OCI-LY7 (cell line): Measurements from ENCODE around the gene NTRK1. TPM values are rescaled to one million over a fixed set of nuclear protein-coding genes. Genes with fewer than 3 reads are reported as not detected.

ENCODE experiments used
- BruUV-seq: library from RNA; stranded (reverse); fragments of 400-500 nt; replicated peaks from 2 replicates; lab custom pipeline; 2021; lab: Mats Ljungman, UMichigan
- CTCF ChIA-PET: fragments of 300-600 bp; sonication (Branson Sonifier 250); formaldehyde crosslinking; loops from one replicate; lab custom pipeline; 2022; ENCODE audit warnings: antibody characterized with exemption; ENCODE audit not compliant: unreplicated experiment; lab: Charles Lee
- POLR2A ChIA-PET: fragments of 300-600 bp; sonication (Branson Sonifier 250); formaldehyde crosslinking; loops from one replicate; lab custom pipeline; 2022; ENCODE audit warnings: antibody characterized with exemption; lab: Charles Lee
- DNase-seq: peaks from one replicate; pipeline ENCODE4 v3.0.0-alpha.2; 2015; ENCODE audit warnings: low spot score
- H2AFZ ChIP-seq: fragments of 200-600 bp; sonication (generic), shearing (Covaris generic); 2 replicates; pipeline ENCODE4 v1.6.1; 2014; ENCODE audit warnings: mild to moderate bottlenecking, antibody characterized with exemption, low read length, moderate library complexity
- H3K27ac ChIP-seq: fragments of 200-600 bp; sonication (generic); 2 replicates; pipeline ENCODE4 v1.5.1; 2014; ENCODE audit warnings: mixed run types, low read depth, mild to moderate bottlenecking, moderate library complexity, low read length, inconsistent platforms; ENCODE audit not compliant: poor library complexity, severe bottlenecking
- H3K36me3 ChIP-seq: fragments of 200-600 bp; sonication (generic); 2 replicates; pipeline ENCODE4 v1.6.1; 2014; ENCODE audit warnings: mild to moderate bottlenecking, antibody characterized with exemption, low read length, moderate library complexity, mixed read lengths; ENCODE audit not compliant: insufficient read depth
- H3K4me1 ChIP-seq: fragments of 200-600 bp; sonication (generic); 2 replicates; pipeline ENCODE4 v1.5.1; 2014; ENCODE audit warnings: mild to moderate bottlenecking, low read length; ENCODE audit not compliant: insufficient read depth, poor library complexity, severe bottlenecking
- H3K4me2 ChIP-seq: fragments of 200-600 bp; sonication (generic); 2 replicates; pipeline ENCODE4 v1.6.1; 2014; ENCODE audit warnings: mild to moderate bottlenecking, low read length
- H3K4me3 ChIP-seq: fragments of 200-600 bp; sonication (generic); 2 replicates; pipeline ENCODE4 v1.5.1; 2014; ENCODE audit warnings: mild to moderate bottlenecking, low read depth, low read length; ENCODE audit not compliant: poor library complexity, severe bottlenecking
- H3K79me2 ChIP-seq: fragments of 200-600 bp; sonication (generic); 2 replicates; pipeline ENCODE4 v1.6.1; 2016; ENCODE audit warnings: low read depth, mild to moderate bottlenecking, low read length, moderate library complexity, mixed read lengths; ENCODE audit not compliant: insufficient read depth
- H3K9me2 ChIP-seq: fragments of 200-600 bp; sonication (generic); 2 replicates; pipeline ENCODE4 v1.6.1; 2016; ENCODE audit warnings: mild to moderate bottlenecking, low read length, mixed read lengths; ENCODE audit not compliant: insufficient read depth
- H3K9me3 ChIP-seq: fragments of 200-600 bp; sonication (generic); 2 replicates; pipeline ENCODE4 v1.6.1; 2014; ENCODE audit warnings: mild to moderate bottlenecking, mixed run types, low read length, mixed read lengths
- H4K20me1 ChIP-seq: fragments of 200-600 bp; sonication (generic); 2 replicates; pipeline ENCODE4 v1.6.1; 2014; ENCODE audit warnings: mild to moderate bottlenecking, antibody characterized with exemption, low read length, moderate library complexity, mixed read lengths; ENCODE audit not compliant: insufficient read depth
- EZH2phosphoT487 ChIP-seq: fragments of 200-600 bp; sonication (generic); IDR thresholded peaks from 2 replicates; pipeline ENCODE4 v1.6.1; 2018; ENCODE audit warnings: low read depth, borderline replicate concordance, mild to moderate bottlenecking, mixed run types, antibody characterized with exemption, low read length, moderate library complexity, mixed read lengths
- intact Hi-C: fragments of 100-400 bp; cut with micrococcal nuclease; formaldehyde crosslinking; loops from one replicate; pipeline ENCODE4 v1.10.0; 2022; ENCODE audit not compliant: unreplicated experiment
- total RNA-seq, 2 experiments: library from RNA; depleted of rRNA in 1 of 2; stranded (reverse); fragments of >200 nt in 1 of 2; shearing (Covaris generic) in 1 of 2; gene quantifications; 2 replicates each; pipeline ENCODE4 v1.2.3, GENCODE V29; 2014 to 2022
- TF ChIP-seq, protein P1 (sequence below): fragments of 200-600 bp; sonication (generic); conservative IDR thresholded peaks from 2 replicates; pipeline ENCODE4 v1.5.1; 2014; ENCODE audit warnings: mild to moderate bottlenecking, antibody characterized with exemption, low read length, moderate library complexity, mixed read lengths

Gene NTRK1
- total RNA-seq, 2 experiments from 2014 or later: not detected

DNA sequence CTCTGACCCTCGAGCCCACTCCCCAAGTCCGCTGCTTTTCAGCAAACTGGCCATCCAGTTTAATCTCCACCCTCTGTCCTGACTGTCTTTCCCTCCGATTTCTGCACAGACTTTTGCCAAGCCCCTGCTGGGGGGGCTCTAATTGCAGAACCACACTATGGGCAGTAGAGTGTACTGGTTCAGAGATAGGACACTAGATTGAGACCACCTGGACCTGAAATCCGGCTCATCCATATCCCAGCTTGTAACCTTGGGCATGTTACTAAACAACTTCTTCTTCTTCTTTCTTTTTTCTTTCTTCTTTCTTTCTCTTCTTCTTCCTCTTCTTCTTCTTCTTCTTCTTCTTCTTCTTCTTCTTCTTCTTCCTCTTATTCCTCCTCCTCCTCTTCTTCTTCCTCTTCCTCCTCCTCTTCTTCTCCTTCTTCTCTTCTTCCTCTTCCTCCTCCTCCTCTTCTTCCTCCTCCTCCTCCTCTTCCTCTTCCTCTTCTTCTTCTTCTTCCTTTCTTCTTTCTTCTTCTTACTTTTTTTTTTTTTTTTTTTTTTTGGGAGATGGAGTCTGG lies 67.5 kb downstream of the NTRK1 start:
- no TSS peak for BruUV-seq

DNA sequence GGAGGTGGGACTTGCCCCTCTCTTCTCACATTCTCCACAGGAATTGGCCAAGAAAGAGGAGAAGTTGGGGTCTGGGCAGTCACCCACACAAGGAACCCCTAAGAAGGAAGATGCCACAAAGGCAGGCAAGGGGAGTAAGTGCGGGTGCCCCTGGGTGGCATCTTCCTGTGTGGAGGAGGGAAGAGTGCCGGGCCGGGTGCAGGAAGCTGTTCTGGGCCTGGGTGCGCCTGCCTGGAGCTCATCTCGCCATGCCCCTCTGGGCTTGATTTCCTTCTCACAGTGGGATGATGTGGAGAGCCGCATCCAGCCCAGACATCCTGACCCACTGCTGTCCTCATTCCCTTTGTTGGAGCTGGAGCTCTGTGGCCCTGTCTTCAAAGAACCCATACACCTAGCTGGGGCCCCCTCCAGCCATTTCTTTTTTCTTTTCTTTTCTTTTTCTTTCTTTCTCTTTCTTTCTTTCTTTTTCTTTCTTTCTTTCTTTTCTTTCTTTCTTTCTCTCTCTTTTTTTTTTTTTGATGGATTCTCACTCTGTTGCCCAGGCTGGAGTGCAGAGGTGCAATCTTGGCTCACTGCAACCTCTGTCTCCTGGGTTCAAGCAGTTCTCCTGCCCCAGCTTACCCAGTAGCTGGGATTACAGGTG lies 69.1 kb downstream of the NTRK1 start:
- no peaks in the 10 kb centered on the region for H3K9me2 ChIP-seq
- no peaks in the 10 kb centered on the region for H4K20me1 ChIP-seq
- no peak overlapping the region for H3K27ac ChIP-seq
- H3K4me1 ChIP-seq: no peaks in the 10 kb centered on the region
- no TSS peak for BruUV-seq
- no peak overlapping the region for H2AFZ ChIP-seq
- H3K79me2 ChIP-seq: no peaks in the 10 kb centered on the region
- TF ChIP-seq EZH2phosphoT487: no peak
- TF ChIP-seq, protein P1, sequence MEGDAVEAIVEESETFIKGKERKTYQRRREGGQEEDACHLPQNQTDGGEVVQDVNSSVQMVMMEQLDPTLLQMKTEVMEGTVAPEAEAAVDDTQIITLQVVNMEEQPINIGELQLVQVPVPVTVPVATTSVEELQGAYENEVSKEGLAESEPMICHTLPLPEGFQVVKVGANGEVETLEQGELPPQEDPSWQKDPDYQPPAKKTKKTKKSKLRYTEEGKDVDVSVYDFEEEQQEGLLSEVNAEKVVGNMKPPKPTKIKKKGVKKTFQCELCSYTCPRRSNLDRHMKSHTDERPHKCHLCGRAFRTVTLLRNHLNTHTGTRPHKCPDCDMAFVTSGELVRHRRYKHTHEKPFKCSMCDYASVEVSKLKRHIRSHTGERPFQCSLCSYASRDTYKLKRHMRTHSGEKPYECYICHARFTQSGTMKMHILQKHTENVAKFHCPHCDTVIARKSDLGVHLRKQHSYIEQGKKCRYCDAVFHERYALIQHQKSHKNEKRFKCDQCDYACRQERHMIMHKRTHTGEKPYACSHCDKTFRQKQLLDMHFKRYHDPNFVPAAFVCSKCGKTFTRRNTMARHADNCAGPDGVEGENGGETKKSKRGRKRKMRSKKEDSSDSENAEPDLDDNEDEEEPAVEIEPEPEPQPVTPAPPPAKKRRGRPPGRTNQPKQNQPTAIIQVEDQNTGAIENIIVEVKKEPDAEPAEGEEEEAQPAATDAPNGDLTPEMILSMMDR: no peak
- no peak overlapping the region for H3K4me2 ChIP-seq
- POLR2A ChIA-PET: no interaction called here
- CTCF ChIA-PET: no interaction called here
- intact Hi-C loops: no loop called here
- no peaks in the 10 kb centered on the region for H3K9me3 ChIP-seq
- no peak for DNase-seq
- no peak overlapping the region for H3K4me3 ChIP-seq
- H3K36me3 ChIP-seq: no peaks in the 10 kb centered on the region

More for the DNA sequence above, 67.5 kb downstream of the NTRK1 start:
- POLR2A ChIA-PET: no interaction called here
- no peaks in the 10 kb centered on the region for H3K9me3 ChIP-seq
- no peaks in the 10 kb centered on the region for H4K20me1 ChIP-seq
- H3K79me2 ChIP-seq: no peaks in the 10 kb centered on the region
- H3K27ac ChIP-seq: no peak overlapping the region
- CTCF ChIA-PET: no interaction called here
- no peak overlapping the region for H2AFZ ChIP-seq
- H3K36me3 ChIP-seq: no peaks in the 10 kb centered on the region
- TF ChIP-seq, protein P1: no peak
- no peak for TF ChIP-seq EZH2phosphoT487
- no peak overlapping the region for H3K4me3 ChIP-seq
- no peak for DNase-seq
- H3K4me2 ChIP-seq: no peak overlapping the region
- H3K4me1 ChIP-seq: no peaks in the 10 kb centered on the region
- no peaks in the 10 kb centered on the region for H3K9me2 ChIP-seq
- intact Hi-C loops: no loop called here

DNA sequence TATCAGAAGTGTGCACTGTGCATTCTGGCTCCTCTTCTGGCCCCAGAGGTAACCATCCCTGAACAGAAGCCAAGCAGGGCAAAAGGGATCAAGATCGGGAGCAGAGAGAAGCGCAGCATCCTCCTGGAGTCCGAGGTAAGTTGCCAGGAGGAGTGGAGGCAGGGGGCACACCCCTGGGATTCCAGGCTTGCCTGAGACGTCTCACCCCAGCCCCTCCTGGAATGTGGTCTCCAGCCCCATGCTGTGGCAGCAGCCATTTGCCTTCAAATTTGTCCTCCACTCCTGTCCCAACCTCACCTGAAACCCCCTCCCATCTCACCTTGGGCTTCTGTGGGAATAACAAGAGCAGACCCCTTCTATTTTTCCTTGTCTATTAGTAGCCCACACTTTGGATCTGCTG lies 69.8 kb downstream of the NTRK1 start:
- CTCF ChIA-PET: no interaction called here

More for the DNA sequence above, 69.8 kb downstream of the NTRK1 start:
- POLR2A ChIA-PET: no interaction called here
- Histone ChIP-seq H3K4me3 (no peak overlapping the region), H3K4me2 (no peak overlapping the region), H3K4me1 (no peaks in the 10 kb centered on the region), H3K36me3 (no peaks in the 10 kb centered on the region), H3K27ac (no peak overlapping the region), H3K9me3 (no peaks in the 10 kb centered on the region), H3K79me2 (no peaks in the 10 kb centered on the region), H2AFZ (no peak overlapping the region), H3K9me2 (no peaks in the 10 kb centered on the region), H4K20me1 (no peaks in the 10 kb centered on the region)
- BruUV-seq: no TSS peak
- intact Hi-C loops: no loop called here
- no peak for TF ChIP-seq EZH2phosphoT487
- TF ChIP-seq, protein P1: no peak
- no peak for DNase-seq
